HG03280 (cell line): ENCODE results near the gene KANSL3.
"Not testable (repeated sequence)": the region's sequence is repeated elsewhere in the genome, so short reads cannot be mapped to it uniquely, and the experiment has no call there.

ENCODE experiments used
- ATAC-seq: cut with Tn5 transposase; IDR thresholded peaks from one replicate; pipeline ENCODE4 v1.9.1; 2021; ENCODE audit warnings: mild to moderate bottlenecking, moderate library complexity; ENCODE audit not compliant: unreplicated experiment

The KANSL3 gene

DNA sequence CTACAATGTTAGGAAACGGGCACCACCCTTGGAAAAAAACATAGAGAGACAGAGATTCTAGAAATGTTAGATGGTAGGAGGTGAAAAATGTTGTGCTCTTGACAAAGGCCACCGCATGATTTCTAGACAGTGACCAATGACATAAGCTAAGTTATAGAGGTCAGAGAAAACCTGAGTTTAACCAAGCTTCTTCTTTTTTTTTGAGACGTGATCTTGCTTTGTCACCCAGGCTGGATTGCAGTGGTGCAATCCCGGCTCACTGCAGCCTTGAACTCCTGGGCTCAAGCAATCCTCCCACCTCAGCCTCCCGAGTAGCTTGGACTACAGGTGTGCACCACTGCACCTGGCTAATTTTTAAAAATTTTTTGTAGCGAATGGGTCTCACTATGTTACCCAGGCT, 17.4 kb upstream of the KANSL3 start:
- ATAC-seq, result no peak

DNA sequence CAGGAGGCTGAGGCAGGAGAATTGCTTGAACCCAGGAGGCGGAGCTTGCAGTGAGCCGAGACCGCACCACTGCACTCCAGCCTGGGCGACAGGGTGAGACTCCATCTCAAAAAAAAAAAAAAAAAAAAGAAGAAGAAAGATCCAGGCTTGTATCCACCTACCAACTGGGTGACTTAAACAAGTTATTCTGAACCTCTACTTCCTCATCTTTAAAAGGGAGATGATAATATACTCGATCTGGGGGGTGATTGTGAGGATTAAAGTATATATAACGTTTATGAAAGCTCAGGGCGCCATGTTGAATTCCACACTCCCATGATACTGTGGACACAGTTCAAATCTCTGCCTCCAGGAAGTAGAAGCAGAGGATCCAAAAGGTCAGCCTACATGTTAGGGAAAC, 16.7 kb upstream of the KANSL3 start:
- not testable (repeated sequence) for ATAC-seq

- no peak for ATAC-seq
Measured at GRCh38 chr2:96651793-96652192, 13.7 kb upstream of the KANSL3 start.

GRCh38 chr2:96649342-96649741, 11.2 kb upstream of the KANSL3 start:
- no peak for ATAC-seq

DNA sequence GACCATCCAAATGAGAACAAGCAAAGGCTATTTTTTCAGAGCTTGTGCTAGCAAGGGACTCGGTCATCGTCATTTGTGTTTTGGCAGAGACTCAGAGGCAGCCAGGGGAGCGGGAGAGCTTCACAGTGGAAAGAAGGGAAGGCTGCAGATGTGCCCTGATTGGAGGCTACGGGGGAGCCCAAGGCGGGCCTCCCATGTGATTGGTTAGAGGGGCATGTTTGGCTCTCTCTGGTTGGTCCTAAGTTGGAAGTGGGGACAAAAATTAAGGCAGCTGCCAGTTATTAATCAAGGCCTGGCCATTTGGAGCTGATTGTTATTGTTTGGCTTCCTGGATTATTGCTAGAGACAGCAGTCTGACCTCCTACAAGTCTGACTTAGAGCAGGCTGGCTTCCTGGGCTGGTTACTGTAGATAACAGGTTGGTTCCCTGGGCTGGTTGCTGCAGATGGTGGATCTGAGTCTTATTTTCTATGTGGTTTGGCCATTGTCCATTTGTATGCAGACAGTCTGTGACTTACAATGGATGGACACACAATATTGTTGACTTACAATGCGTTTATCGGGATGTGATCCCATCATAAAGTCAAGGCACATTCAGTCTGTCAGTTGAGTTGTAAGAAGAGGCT, 10.3 kb upstream of the KANSL3 start:
- no peak for ATAC-seq

- no peak for ATAC-seq
Measured at GRCh38 chr2:96647681-96648080, 9.6 kb upstream of the KANSL3 start.

DNA sequence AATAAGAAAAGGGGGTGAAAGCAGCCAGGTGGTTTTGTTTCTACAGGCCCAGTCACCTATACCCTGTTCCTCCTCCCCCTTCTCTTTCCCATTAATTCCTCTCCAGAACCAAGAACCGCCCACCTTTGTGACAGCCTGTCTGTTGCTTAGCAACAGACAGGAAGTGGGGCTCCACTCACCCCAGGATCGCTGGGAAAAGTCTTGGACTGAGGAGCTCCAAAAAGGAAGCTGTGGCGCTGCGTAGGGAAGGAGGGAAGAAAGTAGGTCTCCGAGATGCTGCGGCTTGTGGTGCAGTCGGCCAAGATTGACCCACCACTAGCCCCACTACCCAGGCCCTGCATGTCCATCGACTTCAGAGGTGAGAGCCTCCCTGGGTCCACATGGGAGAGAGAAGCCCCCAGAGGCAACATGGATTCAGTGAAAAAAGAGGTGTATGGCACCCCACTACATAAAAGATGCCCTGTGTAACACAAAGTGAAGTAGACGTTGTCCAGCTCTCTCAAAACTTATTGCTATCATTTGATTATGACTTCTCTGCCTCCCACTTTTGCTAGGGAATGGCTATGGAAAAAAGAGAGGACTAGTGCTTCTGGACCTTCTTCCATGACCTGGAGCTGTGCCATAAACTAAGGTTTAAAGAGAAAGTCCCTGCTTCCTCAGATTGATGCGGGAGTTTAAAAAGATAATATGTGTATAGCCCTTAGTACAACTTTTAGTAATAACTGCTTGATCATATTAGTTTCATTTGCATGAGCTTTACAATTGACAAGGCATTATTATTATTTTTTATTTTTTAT, 4.7 kb upstream of the KANSL3 start, which contains the start of gene FER1L5:
Gene FER1L5, plus strand, starts transcription at position 201 of the 797 bp plus-strand sequence. Its CDS starts 73 bp downstream, at position 274.
- no peak for ATAC-seq

DNA sequence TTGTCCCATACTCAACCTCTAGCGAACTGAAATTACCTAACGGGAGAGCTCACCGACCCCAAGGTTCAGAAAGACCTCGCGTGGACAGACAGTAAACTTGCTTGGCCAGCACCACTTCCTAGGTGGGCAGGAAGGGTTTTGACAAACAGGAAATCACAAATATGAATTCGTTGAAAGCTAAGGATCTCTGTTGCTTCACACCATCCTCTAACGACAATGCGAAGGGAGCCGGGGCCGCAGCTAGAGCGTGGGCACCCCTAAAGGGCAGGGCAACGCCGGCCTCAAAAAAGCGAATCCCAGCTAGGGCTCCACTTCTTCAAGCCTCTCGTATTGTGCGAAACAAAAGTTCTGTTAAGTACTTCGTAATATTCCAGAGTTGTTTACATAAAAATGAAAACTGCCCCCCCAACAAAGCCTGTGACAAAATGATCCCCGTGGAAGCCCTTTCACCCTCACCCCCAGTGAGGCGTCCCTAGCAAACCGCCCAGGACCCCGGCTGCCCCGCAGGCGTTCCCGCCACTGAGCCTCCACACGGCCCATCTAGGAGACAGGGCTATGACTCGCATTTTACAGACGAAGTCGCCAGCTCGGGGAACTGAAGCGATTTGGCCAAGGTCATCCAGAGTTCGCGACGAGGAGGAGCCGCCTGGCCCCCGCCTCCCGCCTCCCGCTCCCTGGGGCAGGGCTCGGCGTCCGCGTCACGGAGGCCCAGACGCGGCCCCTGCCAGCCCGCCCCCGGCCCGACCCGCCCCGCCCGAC, 548 bp downstream of the KANSL3 start:
- peak; percentile 75 for ATAC-seq

GRCh38 chr2:96636551-96637171, 1.5 kb downstream of the KANSL3 start:
- ATAC-seq, result no peak

DNA sequence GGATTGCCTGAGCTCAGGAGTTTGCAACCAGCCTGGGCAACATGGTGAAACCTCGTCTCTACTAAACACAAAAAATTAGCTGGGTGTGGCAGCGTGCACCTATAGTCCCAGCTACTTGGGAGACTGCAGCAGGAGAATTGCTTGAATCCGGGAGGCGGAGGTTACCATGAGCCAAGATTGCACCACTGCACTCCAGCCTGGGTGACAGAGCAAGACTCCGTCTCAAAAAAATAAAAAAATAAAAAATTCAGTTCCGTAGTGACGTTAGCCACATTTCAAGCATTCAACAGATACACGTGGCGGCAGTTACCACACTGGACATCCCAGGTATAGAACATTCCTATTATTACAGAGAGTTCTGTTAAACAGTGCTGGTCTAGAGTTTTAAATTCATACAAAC, 4.5 kb downstream of the KANSL3 start:
- ATAC-seq, result no peak

- ATAC-seq, result no peak
Measured at GRCh38 chr2:96631804-96632435, 6.2 kb downstream of the KANSL3 start.

DNA sequence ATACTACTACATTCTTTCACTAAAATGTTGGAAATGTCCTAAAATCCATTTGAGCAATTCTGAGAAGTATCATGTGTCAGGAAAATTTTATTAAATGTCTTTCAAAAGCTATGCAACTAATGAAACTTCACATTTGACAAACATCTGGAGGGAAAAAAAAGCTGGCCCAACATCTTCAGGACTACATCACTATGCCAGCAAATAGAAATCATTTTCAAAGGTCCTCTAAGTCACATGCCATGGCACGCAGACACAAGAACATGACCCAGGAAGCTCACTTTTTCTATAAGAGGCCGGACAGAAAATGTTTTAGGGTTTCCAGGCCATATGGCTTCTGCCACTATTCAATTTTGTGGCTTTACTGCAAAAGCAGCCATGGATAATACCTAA, 11.6 kb downstream of the KANSL3 start:
- no peak for ATAC-seq

GRCh38 chr2:96625571-96626552, 12.2 kb downstream of the KANSL3 start:
- no peak for ATAC-seq

- ATAC-seq, result no peak
Measured at GRCh38 chr2:96623116-96623515, 15.0 kb downstream of the KANSL3 start.

DNA sequence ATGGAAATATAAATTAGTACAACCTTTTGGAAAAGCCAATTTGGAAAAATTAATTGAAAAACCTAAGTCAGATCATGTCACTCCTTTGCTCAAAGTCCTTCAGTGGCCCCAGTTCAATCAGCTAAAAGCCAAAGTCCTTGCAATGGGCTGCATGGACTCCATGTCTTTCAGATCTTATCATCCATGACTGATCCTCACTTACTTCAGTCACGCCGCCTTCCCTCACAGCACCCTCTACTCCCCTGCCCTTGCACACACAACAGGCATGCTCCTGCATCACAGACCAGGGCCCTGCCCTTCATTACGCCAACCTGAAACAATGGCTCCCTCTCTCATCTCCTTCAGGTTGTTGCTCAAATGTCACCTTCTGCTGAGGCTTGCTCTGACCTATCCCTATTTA, 15.6 kb downstream of the KANSL3 start:
- no peak for ATAC-seq

DNA sequence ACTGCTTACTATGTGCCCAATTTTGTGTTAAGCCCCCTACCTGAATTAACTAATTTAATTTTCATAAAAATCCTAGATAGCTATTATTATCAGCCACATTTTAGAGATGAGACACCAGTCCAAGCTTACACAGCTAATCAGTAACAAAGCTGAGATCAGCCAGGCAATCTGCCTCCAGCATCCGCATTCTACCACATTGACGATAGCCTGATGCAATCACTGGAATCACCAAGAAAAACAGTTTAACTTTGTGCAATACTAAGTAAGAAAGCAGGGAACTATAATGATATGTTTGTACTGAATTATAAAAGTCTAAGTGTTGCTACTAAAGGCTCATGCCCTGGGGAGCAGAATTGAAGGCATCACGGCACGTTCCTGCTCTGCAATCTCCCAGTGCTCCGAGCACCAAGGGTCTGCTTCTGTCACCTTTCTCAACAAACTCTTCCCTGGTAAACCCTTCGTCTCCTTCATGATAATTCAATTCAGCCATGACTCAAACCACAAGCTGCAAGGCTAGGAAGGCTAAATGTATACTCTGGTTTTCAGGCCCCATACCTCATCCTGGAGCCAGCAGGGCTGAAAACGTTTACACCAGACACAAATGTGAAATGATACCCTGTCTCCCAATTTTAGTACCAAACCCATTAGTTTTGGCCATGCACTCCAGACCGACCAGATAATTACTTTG, 19.4 kb downstream of the KANSL3 start:
- ATAC-seq, result no peak

- no peak for ATAC-seq
Measured at GRCh38 chr2:96617012-96617411, 21.1 kb downstream of the KANSL3 start.

GRCh38 chr2:96616535-96616934, 21.6 kb downstream of the KANSL3 start:
- ATAC-seq, result no peak

DNA sequence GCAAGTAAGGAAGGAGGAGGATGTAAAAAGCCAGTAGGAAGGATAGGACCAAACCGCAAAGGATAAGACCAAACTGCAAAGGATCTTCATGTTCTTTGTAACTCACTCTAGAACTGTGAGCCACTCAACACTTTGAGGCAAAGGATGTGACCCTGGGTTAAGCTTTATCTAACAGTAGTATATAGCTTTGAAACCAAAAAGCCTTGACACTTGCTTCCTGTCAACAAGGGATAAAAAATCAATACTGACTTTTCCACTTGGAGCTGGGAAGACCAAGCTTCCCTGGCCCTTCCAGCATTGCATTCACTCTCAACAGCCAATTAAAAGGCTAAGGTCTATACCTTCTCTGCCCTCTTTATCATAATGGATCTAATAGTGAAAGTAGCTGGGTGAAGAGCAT, 22.0 kb downstream of the KANSL3 start:
- ATAC-seq, result no peak
